HL-60 (cell line): ENCODE results near the gene MAU2.

ENCODE experiments used
- DNase-seq, 2 experiments: peaks; one replicate each; pipeline ENCODE4 v3.0.0-alpha.2; 2010 to 2020; ENCODE audit warnings: low read depth in 1 of 2, low spot score in 1 of 2
- H3K27ac ChIP-seq: fragments of 250-450 bp; sonication (Bioruptor Pico); replicated peaks from 2 replicates; pipeline ENCODE4 v1.5.1; 2020; ENCODE audit warnings: mild to moderate bottlenecking, moderate library complexity
- H3K27me3 ChIP-seq: fragments of 250-450 bp; sonication (Bioruptor Pico); 2 replicates; pipeline ENCODE4 v1.5.1; 2021; ENCODE audit warnings: mild to moderate bottlenecking, moderate library complexity; ENCODE audit not compliant: insufficient read depth, poor library complexity, severe bottlenecking
- H3K4me3 ChIP-seq: replicated peaks from 2 replicates; pipeline ENCODE4 v1.5.1; 2011; ENCODE audit warnings: mild to moderate bottlenecking, control low read depth, low read length; ENCODE audit not compliant: insufficient read depth
- CTCF ChIP-seq: IDR thresholded peaks from one replicate; pipeline ENCODE4 v1.5.1; 2011; ENCODE audit warnings: low read length, control low read depth, inconsistent platforms; ENCODE audit not compliant: insufficient read depth
- GABPA ChIP-seq: IDR thresholded peaks from 2 replicates; pipeline ENCODE4 v1.6.1; 2012; ENCODE audit warnings: low read depth
- POLR2AphosphoS5 ChIP-seq: IDR thresholded peaks from 2 replicates; pipeline ENCODE4 v1.6.1; 2012; ENCODE audit warnings: low read depth
- REST ChIP-seq: IDR thresholded peaks from 2 replicates; pipeline ENCODE4 v1.6.1; 2012; ENCODE audit warnings: low read depth; ENCODE audit not compliant: insufficient replicate concordance
- SPI1 ChIP-seq: IDR thresholded peaks from 2 replicates; pipeline ENCODE4 v1.6.1; 2012; ENCODE audit warnings: low read depth, mild to moderate bottlenecking, borderline replicate concordance

The MAU2 gene

GRCh38 chr19:19382118-19382517 is 61.5 kb downstream of the MAU2 start:
- DNase-seq = no peak
- TF ChIP-seq CTCF = no peak
- TF ChIP-seq REST = no peak
- TF ChIP-seq POLR2AphosphoS5 = no peak
- no peak for TF ChIP-seq SPI1
- TF ChIP-seq GABPA = no peak
- Histone ChIP-seq H3K27ac (no peak overlapping the region), H3K4me3 (no peak overlapping the region), H3K27me3 (no peaks in the 10 kb centered on the region)

- no peak for DNase-seq
- Histone ChIP-seq H3K27me3 (no peaks in the 10 kb centered on the region), H3K27ac (peak overlapping the region; percentile 75), H3K4me3 (no peak overlapping the region)
- TF ChIP-seq GABPA (no peak), SPI1 (no peak), CTCF (no peak), REST (no peak), POLR2AphosphoS5 (no peak)
Measured at GRCh38 chr19:19384486-19384885, 63.9 kb downstream of the MAU2 start.

GRCh38 chr19:19385131-19385895 is 64.7 kb downstream of the MAU2 start:
- H3K4me3 ChIP-seq = peak overlapping the region; percentile 90
- H3K27ac ChIP-seq = peak overlapping the region; percentile 82
- peak; percentile 51; the same call in 1 of the 2 replicates for TF ChIP-seq POLR2AphosphoS5
- no peak for TF ChIP-seq SPI1
- peak; percentile 99 to 100 for DNase-seq
- H3K27me3 ChIP-seq = no peaks in the 10 kb centered on the region

- Histone ChIP-seq H3K27ac (peak overlapping the region; percentile 82), H3K27me3 (no peaks in the 10 kb centered on the region), H3K4me3 (peak overlapping the region; percentile 90)
- TF ChIP-seq GABPA (0 out of 2 replicates have a peak, but pooled peaks have one; percentile 20), CTCF (no peak), REST (no peak), SPI1 (peak; percentile 65; the same call in 1 of the 2 replicates), POLR2AphosphoS5 (no peak)
- DNase-seq = peak; percentile 66 to 68
Measured at GRCh38 chr19:19385896-19386869, 65.6 kb downstream of the MAU2 start.
